DOHH2 (cell line): ENCODE data around the gene CUTA.

ENCODE experiments used
- EZH2phosphoT487 ChIP-seq: fragments of 200-600 bp; sonication (generic); IDR thresholded peaks from 2 replicates; pipeline ENCODE4 v1.6.1; 2017; ENCODE audit warnings: borderline replicate concordance, mild to moderate bottlenecking, antibody characterized with exemption, low read length, moderate library complexity, mixed read lengths
- TF ChIP-seq, protein P1 (sequence below): fragments of 200-600 bp; sonication (generic); IDR thresholded peaks from one replicate; pipeline ENCODE4 v1.5.1; 2014; ENCODE audit warnings: antibody characterized with exemption, mild to moderate bottlenecking, low read depth, low read length; ENCODE audit not compliant: poor library complexity, severe bottlenecking

DNA sequence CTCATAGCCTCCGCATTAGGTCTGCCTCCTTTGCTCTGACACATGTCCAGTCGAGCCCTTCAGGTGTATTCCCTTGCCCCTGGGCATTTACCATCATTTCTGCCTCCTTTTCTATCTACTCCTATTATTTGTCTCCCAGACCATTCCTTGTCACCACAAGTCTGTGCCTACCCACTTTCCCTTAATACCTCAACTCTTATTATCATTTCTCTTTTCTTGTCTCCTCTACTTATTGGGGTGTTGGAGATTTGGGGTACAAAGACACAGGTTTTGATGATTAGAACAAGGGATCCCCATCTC lies 3.4 kb upstream of the CUTA start:
- TF ChIP-seq, protein P1, sequence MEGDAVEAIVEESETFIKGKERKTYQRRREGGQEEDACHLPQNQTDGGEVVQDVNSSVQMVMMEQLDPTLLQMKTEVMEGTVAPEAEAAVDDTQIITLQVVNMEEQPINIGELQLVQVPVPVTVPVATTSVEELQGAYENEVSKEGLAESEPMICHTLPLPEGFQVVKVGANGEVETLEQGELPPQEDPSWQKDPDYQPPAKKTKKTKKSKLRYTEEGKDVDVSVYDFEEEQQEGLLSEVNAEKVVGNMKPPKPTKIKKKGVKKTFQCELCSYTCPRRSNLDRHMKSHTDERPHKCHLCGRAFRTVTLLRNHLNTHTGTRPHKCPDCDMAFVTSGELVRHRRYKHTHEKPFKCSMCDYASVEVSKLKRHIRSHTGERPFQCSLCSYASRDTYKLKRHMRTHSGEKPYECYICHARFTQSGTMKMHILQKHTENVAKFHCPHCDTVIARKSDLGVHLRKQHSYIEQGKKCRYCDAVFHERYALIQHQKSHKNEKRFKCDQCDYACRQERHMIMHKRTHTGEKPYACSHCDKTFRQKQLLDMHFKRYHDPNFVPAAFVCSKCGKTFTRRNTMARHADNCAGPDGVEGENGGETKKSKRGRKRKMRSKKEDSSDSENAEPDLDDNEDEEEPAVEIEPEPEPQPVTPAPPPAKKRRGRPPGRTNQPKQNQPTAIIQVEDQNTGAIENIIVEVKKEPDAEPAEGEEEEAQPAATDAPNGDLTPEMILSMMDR, result no peak
- TF ChIP-seq EZH2phosphoT487, result no peak
